K562 (cell line): ENCODE data around the gene NR5A1. TPM values are rescaled to one million over a fixed set of nuclear protein-coding genes. Genes with fewer than 3 reads are reported as not detected.

Source experiments
- MITF ChIP-seq: IDR thresholded peaks from 2 replicates; pipeline ENCODE4 v1.6.1; 2014; ENCODE audit warnings: antibody characterized with exemption
- NUFIP1 ChIP-seq: fragments of 450-650 bp; IDR thresholded peaks from 2 replicates; pipeline ENCODE4 v1.6.1; 2018; ENCODE audit not compliant: partially characterized antibody
- PBX2 ChIP-seq, 2 experiments: IDR thresholded peaks in 1 of 2; conservative IDR thresholded peaks in 1 of 2; 2 replicates each; pipeline ENCODE4 v1.6.1; 2016; ENCODE audit warnings: low read depth in 2 of 2, mild to moderate bottlenecking in 1 of 2, missing compliant biosample characterization in 1 of 2, missing genetic modification characterization in 1 of 2, moderate library complexity in 1 of 2
- RBBP5 ChIP-seq: fragments of 200-600 bp; sonication (generic); IDR thresholded peaks from 2 replicates; pipeline ENCODE4 v1.6.1; 2012; ENCODE audit warnings: borderline replicate concordance, mild to moderate bottlenecking, low read length, control low read depth, inconsistent platforms; ENCODE audit not compliant: insufficient read depth, poor library complexity, severe bottlenecking
- SFPQ ChIP-seq: fragments of 200-400 bp; formaldehyde crosslinking; IDR thresholded peaks from 2 replicates; pipeline ENCODE4 v1.6.1; 2017; ENCODE audit warnings: mild to moderate bottlenecking, low read depth, low read length, moderate library complexity
- SREBF2 ChIP-seq: sonication (generic); formaldehyde crosslinking; IDR thresholded peaks from 2 replicates; pipeline ENCODE4 v1.4.0; 2020; ENCODE audit warnings: mild to moderate bottlenecking, missing genetic modification reagents
- STAG1 ChIP-seq: sonication (generic); formaldehyde crosslinking; IDR thresholded peaks from 2 replicates; pipeline ENCODE4 v1.5.0; 2020; ENCODE audit warnings: missing genetic modification reagents, borderline replicate concordance
- ZNF696 ChIP-seq: fragments of 250-450 bp; sonication (Bioruptor Pico); conservative IDR thresholded peaks from 2 replicates; pipeline ENCODE4 v1.4.0; 2020; ENCODE audit warnings: mild to moderate bottlenecking, moderate library complexity
- ZNF76 ChIP-seq: fragments of 250-450 bp; sonication (Bioruptor Pico); IDR thresholded peaks from 2 replicates; pipeline ENCODE4 v1.4.0; 2020; ENCODE audit warnings: mild to moderate bottlenecking, moderate library complexity, borderline replicate concordance
- polyA plus RNA-seq, 8 experiments: library from polyadenylated mRNA; depleted of rRNA in 4 of 8; stranded (reverse) in 5 of 8; unstranded in 3 of 8; fragments of >200 nt; fragmentation: Nextera tagmentation in 2 of 8; fragmentation: Illumina TruSeq in 1 of 8; extraction: Ambion mirVana in 2 of 8; extraction: Trizol in 1 of 8; gene quantifications; 2 replicates each; pipeline versions ENCODE4 v1.2.1 to v1.2.3, GENCODE V29; 2011 to 2014; ENCODE audit warnings: inconsistent platforms in 1 of 8, missing spikeins in 1 of 8
- total RNA-seq, 7 experiments: library from RNA; depleted of rRNA in 6 of 7; stranded (reverse); fragments of >200 nt in 6 of 7; fragmentation: Illumina TruSeq in 2 of 7; extraction: Trizol in 2 of 7; gene quantifications; 2 replicates each; pipeline versions ENCODE4 v1.2.1 to v1.2.3, GENCODE V29; 2011 to 2021; ENCODE audit warnings: low replicate concordance in 1 of 7

Gene NR5A1
- total and polyA plus RNA-seq, 9 of the 15 experiments (the other 6 are each of a cell fraction or from before 2014, with no cell fraction given) = 0.11 to 0.32 (median 0.20) TPM; not detected in 6

GRCh38 chr9:124454791-124455443, 52.3 kb downstream of the NR5A1 start (continued):
- TF ChIP-seq SFPQ = no peak
- no peak for TF ChIP-seq ZNF696 (CRISPR knock-in tag)
- TF ChIP-seq MITF = no peak
- no peak for TF ChIP-seq STAG1
- no peak for TF ChIP-seq SREBF2 (CRISPR knock-in tag)
- no peak for TF ChIP-seq NUFIP1
- no peak for TF ChIP-seq RBBP5
- no peak for TF ChIP-seq PBX2 (CRISPR knock-in tag; IDR thresholded peaks at IDR 0.05; ENCODE audit: low read depth)
- TF ChIP-seq PBX2 (tag; conservative IDR thresholded peaks at IDR 0.05; ENCODE audit: low read depth) = no peak
- TF ChIP-seq ZNF76 (CRISPR knock-in tag) = no peak
